H9 (cell line): ENCODE measurements around the gene PDS5A. TPM values are rescaled to one million over a fixed set of nuclear protein-coding genes. Genes with fewer than 3 reads are reported as not detected.

ENCODE experiments used
- DNase-seq: peaks from one replicate; pipeline ENCODE4 v3.0.0-alpha.2; 2017
- H2AFZ ChIP-seq: one replicate; pipeline ENCODE4 v1.6.1; 2013; ENCODE audit warnings: mild to moderate bottlenecking, low read length, control low read depth, moderate library complexity
- H2AK5ac ChIP-seq: 2 replicates; pipeline ENCODE4 v1.6.1; 2013; ENCODE audit warnings: low read length, control low read depth, mixed read lengths; ENCODE audit not compliant: insufficient read length
- H2BK120ac ChIP-seq: one replicate; pipeline ENCODE4 v1.6.1; 2013; ENCODE audit warnings: low read depth, mild to moderate bottlenecking, low read length, control low read depth, inconsistent platforms; ENCODE audit not compliant: poor library complexity, severe bottlenecking
- H2BK12ac ChIP-seq: 2 replicates; pipeline ENCODE4 v1.6.1; 2013; ENCODE audit warnings: low read length, control low read depth, mixed read lengths, low read depth; ENCODE audit not compliant: insufficient read length
- H2BK15ac ChIP-seq: 2 replicates; pipeline ENCODE4 v1.6.1; 2013; ENCODE audit warnings: low read depth, low read length, control low read depth
- H2BK20ac ChIP-seq: one replicate; pipeline ENCODE4 v1.6.1; 2013; ENCODE audit warnings: low read depth, mild to moderate bottlenecking, low read length, control low read depth, inconsistent platforms; ENCODE audit not compliant: poor library complexity, severe bottlenecking
- H2BK5ac ChIP-seq: 2 replicates; pipeline ENCODE4 v1.6.1; 2013; ENCODE audit warnings: low read length, control low read depth, mixed read lengths; ENCODE audit not compliant: insufficient read length
- H3K14ac ChIP-seq: 2 replicates; pipeline ENCODE4 v1.6.1; 2013; ENCODE audit warnings: low read length, control low read depth; ENCODE audit not compliant: insufficient read depth
- H3K18ac ChIP-seq: 2 replicates; pipeline ENCODE4 v1.6.1; 2013; ENCODE audit warnings: low read depth, mild to moderate bottlenecking, mixed read lengths, low read length, control low read depth; ENCODE audit not compliant: insufficient read length
- H3K23ac ChIP-seq: 2 replicates; pipeline ENCODE4 v1.6.1; 2013; ENCODE audit warnings: low read length, control low read depth, mixed read lengths, low read depth; ENCODE audit not compliant: insufficient read length
- H3K23me2 ChIP-seq: 2 replicates; pipeline ENCODE4 v1.6.1; 2013; ENCODE audit warnings: low read depth, mild to moderate bottlenecking, mixed read lengths, low read length, control low read depth; ENCODE audit not compliant: insufficient read length, poor library complexity, severe bottlenecking
- H3K27ac ChIP-seq: 2 replicates; pipeline ENCODE4 v1.5.1; 2013; ENCODE audit warnings: low read length, control low read depth, mixed read lengths, low read depth; ENCODE audit not compliant: insufficient read length
- H3K27me3 ChIP-seq: 2 replicates; pipeline ENCODE4 v1.6.1; 2013; ENCODE audit warnings: low read length, control low read depth, inconsistent platforms; ENCODE audit not compliant: insufficient read depth
- H3K4ac ChIP-seq: 2 replicates; pipeline ENCODE4 v1.6.1; 2013; ENCODE audit warnings: low read depth, mild to moderate bottlenecking, control low read depth, inconsistent platforms, low read length, moderate library complexity
- H3K4me1 ChIP-seq: 2 replicates; pipeline ENCODE4 v1.6.1; 2013; ENCODE audit warnings: low read length, control low read depth, inconsistent platforms; ENCODE audit not compliant: insufficient read depth
- H3K4me2 ChIP-seq: 2 replicates; pipeline ENCODE4 v1.6.1; 2013; ENCODE audit warnings: low read length, control low read depth, mixed read lengths; ENCODE audit not compliant: insufficient read length, insufficient read depth
- H3K56ac ChIP-seq: 2 replicates; pipeline ENCODE4 v1.6.1; 2013; ENCODE audit warnings: low read depth, mild to moderate bottlenecking, mixed read lengths, low read length, control low read depth; ENCODE audit not compliant: insufficient read length
- H3K79me1 ChIP-seq: 2 replicates; pipeline ENCODE4 v1.6.1; 2013; ENCODE audit warnings: low read depth, mild to moderate bottlenecking, moderate library complexity, low read length, control low read depth, inconsistent platforms; ENCODE audit not compliant: insufficient read depth, poor library complexity, severe bottlenecking
- H3K79me2 ChIP-seq: 2 replicates; pipeline ENCODE4 v1.6.1; 2013; ENCODE audit warnings: low read length, control low read depth, inconsistent platforms; ENCODE audit not compliant: insufficient read depth
- H3K9ac ChIP-seq: 2 replicates; pipeline ENCODE4 v1.6.1; 2013; ENCODE audit warnings: low read length, control low read depth, mixed read lengths; ENCODE audit not compliant: insufficient read length; ENCODE audit errors: extremely low read depth
- H3K9me3 ChIP-seq: one replicate; pipeline ENCODE4 v1.6.1; 2013; ENCODE audit warnings: low read depth, low read length, inconsistent platforms; ENCODE audit not compliant: control insufficient read depth
- H3T11ph ChIP-seq: one replicate; pipeline ENCODE4 v1.6.1; 2013; ENCODE audit warnings: mild to moderate bottlenecking, low read length, control low read depth, inconsistent platforms
- H4K20me1 ChIP-seq: one replicate; pipeline ENCODE4 v1.6.1; 2013; ENCODE audit not compliant: control insufficient read depth, insufficient read length, insufficient read depth
- H4K5ac ChIP-seq: 2 replicates; pipeline ENCODE4 v1.6.1; 2013; ENCODE audit warnings: low read depth, mild to moderate bottlenecking, mixed read lengths, low read length, control low read depth; ENCODE audit not compliant: insufficient read length
- H4K8ac ChIP-seq: replicated peaks from 2 replicates; pipeline ENCODE4 v1.6.1; 2013; ENCODE audit warnings: low read length, control low read depth, mixed read lengths, low read depth; ENCODE audit not compliant: insufficient read length
- H4K91ac ChIP-seq: 2 replicates; pipeline ENCODE4 v1.6.1; 2013; ENCODE audit warnings: low read depth, mild to moderate bottlenecking, moderate library complexity, mixed read lengths, low read length, control low read depth; ENCODE audit not compliant: insufficient read length
- H3K27ac Mint-ChIP-seq, 3 experiments: 2 replicates in 2 of 3; 3 replicates in 1 of 3; pipeline ENCODE4 v1.8.0; 2020 to 2021; ENCODE audit warnings: mixed read lengths in 3 of 3, mild to moderate bottlenecking in 1 of 3, moderate library complexity in 1 of 3
- H3K27me3 Mint-ChIP-seq: 2 replicates; pipeline ENCODE4 v1.8.0; 2021; ENCODE audit warnings: low read depth, mild to moderate bottlenecking, moderate library complexity, mixed read lengths
- H3K36me3 Mint-ChIP-seq, 3 experiments: 2 replicates in 2 of 3; 3 replicates in 1 of 3; pipeline ENCODE4 v1.8.0; 2020 to 2021; ENCODE audit warnings: low read depth in 3 of 3, mixed read lengths in 3 of 3; ENCODE audit not compliant: insufficient read depth in 1 of 3
- H3K4me1 Mint-ChIP-seq, 2 experiments: 2 replicates each; pipeline ENCODE4 v1.8.0; 2020; ENCODE audit warnings: mixed read lengths in 2 of 2
- H3K4me3 Mint-ChIP-seq, 2 experiments: 2 replicates in 1 of 2; 3 replicates in 1 of 2; pipeline ENCODE4 v1.8.0; 2020 to 2021; ENCODE audit warnings: mild to moderate bottlenecking in 2 of 2, mixed read lengths in 2 of 2, moderate library complexity in 1 of 2
- H3K9me3 Mint-ChIP-seq, 2 experiments: 2 replicates in 1 of 2; 3 replicates in 1 of 2; pipeline ENCODE4 v1.8.0; 2020; ENCODE audit warnings: mild to moderate bottlenecking in 2 of 2, mixed read lengths in 2 of 2, moderate library complexity in 1 of 2
- CTCF ChIP-seq: fragments of 200-600 bp; sonication (generic); conservative IDR thresholded peaks from 3 replicates; pipeline ENCODE4 v1.8.0; 2021; ENCODE audit warnings: antibody characterized with exemption, mild to moderate bottlenecking
- total RNA-seq: library from RNA; stranded (reverse); gene quantifications from 2 replicates; pipeline ENCODE4 v1.2.1, GENCODE V29; 2021

PDS5A gene
- total RNA-seq, 1 experiment from 2014 or later = 65.4 TPM

DNA sequence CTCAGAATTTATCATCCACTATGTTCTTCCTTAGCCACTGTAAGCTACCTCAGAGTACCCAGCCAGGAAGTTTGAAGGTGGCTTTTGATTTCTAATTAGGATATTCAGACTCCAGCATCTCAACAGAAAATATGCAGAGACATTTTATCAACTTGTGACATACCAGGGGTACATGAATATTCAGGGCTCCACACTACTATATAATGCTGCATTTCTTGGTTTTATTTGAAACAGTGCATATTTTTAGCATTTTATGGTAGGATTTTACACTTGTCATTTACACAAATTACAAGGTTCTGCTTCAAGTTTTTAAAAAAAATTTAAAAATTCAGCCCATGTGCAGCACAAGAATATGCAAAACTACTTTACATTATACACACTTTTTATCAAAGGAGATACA is 155.0 kb downstream of the PDS5A start:
- H3K27ac Mint-ChIP-seq = 0 out of 7 replicates have a peak overlapping the region, but pooled peaks of 1 of the 3 experiments have one; percentile 51
- Histone ChIP-seq H2BK15ac (no peak overlapping the region), H2BK20ac (no peak overlapping the region), H3T11ph (no peak overlapping the region), H3K27me3 (no peaks in the 10 kb centered on the region), H2AFZ (no peak overlapping the region), H3K9ac (no peak overlapping the region), H3K27ac (no peak overlapping the region), H4K91ac (no peak overlapping the region), H4K5ac (no peak overlapping the region), H3K79me2 (no peaks in the 10 kb centered on the region), H3K4ac (no peak overlapping the region), H3K56ac (no peak overlapping the region), H2BK12ac (no peak overlapping the region), H3K14ac (no peak overlapping the region), H2BK120ac (no peak overlapping the region), H2AK5ac (no peak overlapping the region), H4K20me1 (no peaks in the 10 kb centered on the region), H3K4me1 (no peaks in the 10 kb centered on the region; the same call in 1 of the 2 replicates), H3K79me1 (no peaks in the 10 kb centered on the region), H3K18ac (no peak overlapping the region), H3K23ac (no peak overlapping the region), H4K8ac (no peak overlapping the region), H3K4me2 (no peak overlapping the region), H2BK5ac (no peak overlapping the region), H3K23me2 (no peaks in the 10 kb centered on the region), H3K9me3 (no peaks in the 10 kb centered on the region)
- no peaks in the 10 kb centered on the region for H3K9me3 Mint-ChIP-seq
- H3K4me1 Mint-ChIP-seq = peaks cover 10 to 15% of the 10 kb centered on the region in 2 experiments
- TF ChIP-seq CTCF = no peak
- H3K36me3 Mint-ChIP-seq = peaks cover 6 to 33% (median 24%) of the 10 kb centered on the region in 3 experiments; a peak in 5 of 7 replicates
- H3K27me3 Mint-ChIP-seq = no peaks in the 10 kb centered on the region
- no peak for DNase-seq
- H3K4me3 Mint-ChIP-seq = no peak overlapping the region
